GM12874 (cell line): ENCODE results near the gene SEMA5A.

ENCODE experiments used
- TF ChIP-seq, protein P1 (sequence below): IDR thresholded peaks from 2 replicates; pipeline ENCODE4 v1.5.1; 2011; ENCODE audit warnings: low read depth, mild to moderate bottlenecking, control low read depth, low read length, moderate library complexity; ENCODE audit not compliant: insufficient read depth

Gene SEMA5A

DNA sequence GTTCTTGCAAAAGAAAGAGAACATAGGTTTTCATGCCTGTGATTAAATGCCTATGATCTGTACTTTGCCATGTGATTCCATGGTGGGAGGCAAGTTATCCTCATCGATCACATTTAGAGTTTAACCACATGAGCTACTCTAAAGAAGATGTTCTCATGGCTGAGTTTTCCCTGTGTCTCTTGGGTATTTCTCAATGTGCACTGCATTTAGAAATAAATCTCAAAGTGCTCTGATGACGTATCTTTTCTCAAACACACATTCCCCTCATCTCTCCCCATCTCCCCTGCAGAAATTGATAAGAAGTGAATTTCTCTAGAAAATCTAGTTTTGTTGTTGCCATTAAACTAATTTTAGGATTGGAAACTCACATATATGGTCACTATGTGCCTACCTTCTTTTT is 282.2 kb downstream of the SEMA5A start:
- TF ChIP-seq, protein P1, sequence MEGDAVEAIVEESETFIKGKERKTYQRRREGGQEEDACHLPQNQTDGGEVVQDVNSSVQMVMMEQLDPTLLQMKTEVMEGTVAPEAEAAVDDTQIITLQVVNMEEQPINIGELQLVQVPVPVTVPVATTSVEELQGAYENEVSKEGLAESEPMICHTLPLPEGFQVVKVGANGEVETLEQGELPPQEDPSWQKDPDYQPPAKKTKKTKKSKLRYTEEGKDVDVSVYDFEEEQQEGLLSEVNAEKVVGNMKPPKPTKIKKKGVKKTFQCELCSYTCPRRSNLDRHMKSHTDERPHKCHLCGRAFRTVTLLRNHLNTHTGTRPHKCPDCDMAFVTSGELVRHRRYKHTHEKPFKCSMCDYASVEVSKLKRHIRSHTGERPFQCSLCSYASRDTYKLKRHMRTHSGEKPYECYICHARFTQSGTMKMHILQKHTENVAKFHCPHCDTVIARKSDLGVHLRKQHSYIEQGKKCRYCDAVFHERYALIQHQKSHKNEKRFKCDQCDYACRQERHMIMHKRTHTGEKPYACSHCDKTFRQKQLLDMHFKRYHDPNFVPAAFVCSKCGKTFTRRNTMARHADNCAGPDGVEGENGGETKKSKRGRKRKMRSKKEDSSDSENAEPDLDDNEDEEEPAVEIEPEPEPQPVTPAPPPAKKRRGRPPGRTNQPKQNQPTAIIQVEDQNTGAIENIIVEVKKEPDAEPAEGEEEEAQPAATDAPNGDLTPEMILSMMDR = no peak

DNA sequence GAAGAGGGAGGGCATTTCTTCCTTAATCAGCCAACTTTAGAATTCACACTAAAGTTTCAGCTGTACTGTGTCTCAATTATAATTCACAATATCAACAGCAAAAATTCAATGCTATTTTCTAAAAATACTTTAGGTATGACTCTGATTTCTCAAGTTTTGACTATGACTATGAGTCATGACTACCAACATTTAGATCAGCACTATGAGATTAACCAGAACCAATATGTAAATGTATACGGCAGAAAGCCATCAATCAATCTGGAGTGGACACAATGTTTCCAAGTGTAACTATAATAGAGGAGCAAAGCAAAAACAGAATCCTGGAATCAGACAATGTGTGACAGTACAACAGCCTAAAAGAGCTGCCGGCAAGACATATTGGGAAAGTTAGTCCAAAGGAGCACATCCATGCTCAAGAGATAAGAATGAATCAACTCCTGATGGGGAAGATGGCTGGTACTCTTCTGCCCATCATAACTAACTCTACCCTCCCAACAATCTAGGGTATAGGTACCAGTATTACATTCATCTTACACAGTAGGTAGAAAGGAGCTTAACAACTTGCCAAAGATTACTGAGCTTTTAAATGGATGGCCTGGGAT is 294.4 kb downstream of the SEMA5A start:
- TF ChIP-seq, protein P1 = no peak

- TF ChIP-seq, protein P1 = no peak
Observed at GRCh38 chr5:9249231-9249630, 296.6 kb downstream of the SEMA5A start.

GRCh38 chr5:9245071-9245470 is 300.8 kb downstream of the SEMA5A start:
- TF ChIP-seq, protein P1 = no peak

DNA sequence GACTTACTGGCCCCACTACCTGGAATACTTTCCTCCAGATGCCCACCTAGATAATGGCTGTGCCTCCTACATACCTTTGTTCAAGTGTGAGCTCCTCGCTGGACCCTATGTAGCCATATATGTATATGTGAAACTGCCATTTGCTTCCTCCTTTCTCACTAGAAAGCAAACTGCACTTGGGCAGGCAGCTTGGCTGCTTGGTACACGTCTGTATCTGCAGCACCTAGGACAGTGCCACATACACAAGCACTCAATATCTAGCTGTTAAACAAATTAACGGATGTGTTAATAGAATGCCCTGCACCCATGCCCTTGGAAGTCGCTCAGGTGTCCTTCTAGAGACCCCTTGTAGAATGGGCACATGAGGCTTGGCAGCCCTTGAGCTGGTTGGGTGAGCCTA is 301.5 kb downstream of the SEMA5A start:
- TF ChIP-seq, protein P1 = no peak

DNA sequence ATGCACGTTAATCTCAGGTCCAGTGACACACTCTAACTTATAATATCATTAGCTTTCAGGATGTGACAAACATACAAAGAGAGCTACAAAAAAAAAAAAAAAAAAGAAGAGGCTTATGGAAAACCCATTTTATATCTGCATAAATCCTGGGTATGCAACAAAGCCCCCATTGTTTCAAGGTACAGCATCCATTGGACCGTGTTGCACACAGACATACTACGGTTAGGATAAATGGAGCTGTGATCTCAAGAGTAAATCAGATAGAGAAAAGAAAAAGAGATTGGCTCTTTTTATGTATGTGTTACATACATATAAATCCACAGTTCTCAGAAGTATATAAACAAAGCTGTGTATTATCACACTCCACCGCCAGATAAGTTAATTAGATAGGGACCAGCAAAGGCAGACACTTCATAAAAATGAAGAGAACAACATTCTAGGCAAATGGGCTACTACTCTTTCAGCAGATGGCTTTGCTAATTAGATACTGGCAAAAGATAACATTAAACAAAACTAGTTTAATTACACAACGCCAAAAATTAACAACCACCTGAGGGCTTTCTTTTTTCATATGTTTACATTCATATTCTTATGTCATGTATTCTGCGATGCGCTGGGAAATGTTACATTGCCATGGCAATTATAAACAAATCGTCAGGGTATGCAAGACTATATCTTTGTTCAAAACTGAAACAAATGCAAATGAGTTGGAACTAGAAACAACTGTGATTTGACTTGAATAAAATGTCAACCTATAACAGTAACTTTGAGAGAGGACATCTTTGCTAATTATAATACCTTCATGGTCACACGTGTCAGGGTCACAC is 304.2 kb downstream of the SEMA5A start:
- TF ChIP-seq, protein P1 = no peak

- TF ChIP-seq, protein P1 = no peak
Observed at GRCh38 chr5:9240431-9240830, 305.4 kb downstream of the SEMA5A start.
